ENCODE data around the gene ADAM12.

DNA sequence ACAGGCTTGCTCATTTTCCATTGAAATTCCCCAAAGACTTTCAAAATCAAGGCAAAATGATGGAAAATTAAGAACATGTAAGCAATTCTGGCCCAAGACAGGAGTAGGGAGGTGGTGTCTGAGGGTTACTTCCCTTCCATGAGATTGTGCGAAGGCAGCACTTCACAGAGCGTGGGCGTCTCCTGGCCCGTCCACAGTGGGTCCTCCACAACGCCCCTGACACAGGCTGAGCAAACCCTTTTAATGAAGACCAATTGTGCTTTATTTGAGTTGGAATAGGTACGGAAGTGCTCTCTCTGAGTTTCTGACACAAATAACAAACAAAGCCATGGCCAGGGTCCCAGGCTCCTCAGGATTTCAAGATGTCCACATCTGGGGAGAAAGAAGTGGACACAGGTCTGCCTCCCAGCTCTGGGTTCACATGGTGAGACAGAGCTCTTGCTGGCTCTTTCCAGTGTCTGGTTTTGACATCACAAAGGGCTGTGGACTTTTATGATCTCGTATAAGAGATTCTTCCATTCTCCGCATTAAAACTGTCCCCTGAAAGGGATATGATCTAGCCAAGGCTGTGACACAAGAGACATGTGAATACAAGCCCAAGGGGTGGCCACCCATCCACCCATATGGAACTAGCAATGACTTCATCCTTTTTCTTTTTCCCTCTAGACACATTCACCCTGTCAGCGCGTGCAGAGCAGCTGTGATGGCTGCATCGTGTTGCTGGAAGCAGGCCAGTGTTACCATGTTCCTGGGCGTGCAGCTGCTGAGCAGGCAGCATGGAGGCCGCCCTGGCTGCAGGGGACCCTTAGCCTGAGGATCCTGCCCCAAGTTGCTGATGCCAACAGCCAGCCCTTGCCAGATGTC, 145.6 kb downstream of the ADAM12 start:
- TF ChIP-seq, protein P1, sequence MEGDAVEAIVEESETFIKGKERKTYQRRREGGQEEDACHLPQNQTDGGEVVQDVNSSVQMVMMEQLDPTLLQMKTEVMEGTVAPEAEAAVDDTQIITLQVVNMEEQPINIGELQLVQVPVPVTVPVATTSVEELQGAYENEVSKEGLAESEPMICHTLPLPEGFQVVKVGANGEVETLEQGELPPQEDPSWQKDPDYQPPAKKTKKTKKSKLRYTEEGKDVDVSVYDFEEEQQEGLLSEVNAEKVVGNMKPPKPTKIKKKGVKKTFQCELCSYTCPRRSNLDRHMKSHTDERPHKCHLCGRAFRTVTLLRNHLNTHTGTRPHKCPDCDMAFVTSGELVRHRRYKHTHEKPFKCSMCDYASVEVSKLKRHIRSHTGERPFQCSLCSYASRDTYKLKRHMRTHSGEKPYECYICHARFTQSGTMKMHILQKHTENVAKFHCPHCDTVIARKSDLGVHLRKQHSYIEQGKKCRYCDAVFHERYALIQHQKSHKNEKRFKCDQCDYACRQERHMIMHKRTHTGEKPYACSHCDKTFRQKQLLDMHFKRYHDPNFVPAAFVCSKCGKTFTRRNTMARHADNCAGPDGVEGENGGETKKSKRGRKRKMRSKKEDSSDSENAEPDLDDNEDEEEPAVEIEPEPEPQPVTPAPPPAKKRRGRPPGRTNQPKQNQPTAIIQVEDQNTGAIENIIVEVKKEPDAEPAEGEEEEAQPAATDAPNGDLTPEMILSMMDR (IDR thresholded peaks at IDR 0.05; ENCODE audit: borderline replicate concordance, extremely low read depth, low read length, poor library complexity, severe bottlenecking), result no peak
- TF ChIP-seq EZH2 (IDR thresholded peaks at IDR 0.05; ENCODE audit: borderline replicate concordance, low read depth, low read length, severe bottlenecking), result no peak
